ENCODE measurements around the gene BRD9.
"Not testable (repeated sequence)": the region's sequence is repeated elsewhere in the genome, so short reads cannot be mapped to it uniquely, and the experiment has no call there.

DNA sequence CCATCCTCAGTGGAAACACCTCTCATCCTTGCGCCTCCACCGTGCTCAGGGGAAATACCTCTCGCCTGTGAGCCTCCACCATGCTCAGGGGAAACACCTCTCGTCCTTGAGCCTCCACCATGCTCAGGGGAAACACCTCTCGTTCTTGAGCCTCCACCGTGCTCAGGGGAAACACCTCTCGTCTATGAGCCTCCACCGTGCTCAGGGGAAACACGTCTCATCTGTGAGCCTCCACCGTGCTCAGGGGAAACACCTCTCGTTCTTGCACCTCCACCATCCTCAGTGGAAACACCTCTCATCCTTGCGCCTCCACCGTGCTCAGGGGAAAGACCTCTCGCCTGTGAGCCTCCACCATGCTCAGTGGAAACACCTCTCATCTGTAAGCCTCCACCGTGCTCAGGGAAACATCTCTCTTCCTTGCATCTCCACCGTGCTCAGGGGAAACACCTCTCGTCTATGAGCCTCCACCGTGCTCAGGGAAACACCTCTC lies 46.0 kb downstream of the BRD9 start:
- not testable (repeated sequence) for TF ChIP-seq CTCF (IDR thresholded peaks at IDR 0.05; ENCODE audit: low read depth, low read length); EZH2phosphoT487 (IDR thresholded peaks at IDR 0.05; ENCODE audit: low read depth)
